H1 (cell line): Measurements from ENCODE around the gene AURKAIP1. TPM values are rescaled to one million over a fixed set of nuclear protein-coding genes. Genes with fewer than 3 reads are reported as not detected.

Experiments used
- CBX8 ChIP-seq: fragments of 300-800, 300-1000 bp; sonication (generic); IDR thresholded peaks from 2 replicates; pipeline ENCODE4 v1.7.1; 2016; ENCODE audit warnings: low read depth, low read length, borderline replicate concordance
- polyA plus RNA-seq, 7 experiments: library from polyadenylated mRNA; depleted of rRNA in 3 of 7; stranded (reverse) in 5 of 7; unstranded in 2 of 7; fragments of >200 nt in 5 of 7; fragments of 200-250 nt in 2 of 7; gene quantifications; 1 replicate in 5 of 7; 2 replicates in 1 of 7; 4 replicates in 1 of 7; pipeline versions ENCODE4 v1.2.1 to v1.2.3, GENCODE V29; 2011 to 2013; ENCODE audit warnings: missing spikeins in 2 of 7, mixed read lengths in 2 of 7
- total RNA-seq: library from RNA; stranded (reverse); fragmentation: NEBNext Ultra II Directional; extraction: Animal tissue kit (Norgen Biotek cat#: 25700); gene quantifications from 2 replicates; pipeline ENCODE4 v1.2.1, GENCODE V29; 2021

AURKAIP1 gene
- total and polyA plus RNA-seq, 2 of the 8 experiments (the other 6 are each of a cell fraction or from before 2014, with no cell fraction given), result 87.8 to 194 TPM

DNA sequence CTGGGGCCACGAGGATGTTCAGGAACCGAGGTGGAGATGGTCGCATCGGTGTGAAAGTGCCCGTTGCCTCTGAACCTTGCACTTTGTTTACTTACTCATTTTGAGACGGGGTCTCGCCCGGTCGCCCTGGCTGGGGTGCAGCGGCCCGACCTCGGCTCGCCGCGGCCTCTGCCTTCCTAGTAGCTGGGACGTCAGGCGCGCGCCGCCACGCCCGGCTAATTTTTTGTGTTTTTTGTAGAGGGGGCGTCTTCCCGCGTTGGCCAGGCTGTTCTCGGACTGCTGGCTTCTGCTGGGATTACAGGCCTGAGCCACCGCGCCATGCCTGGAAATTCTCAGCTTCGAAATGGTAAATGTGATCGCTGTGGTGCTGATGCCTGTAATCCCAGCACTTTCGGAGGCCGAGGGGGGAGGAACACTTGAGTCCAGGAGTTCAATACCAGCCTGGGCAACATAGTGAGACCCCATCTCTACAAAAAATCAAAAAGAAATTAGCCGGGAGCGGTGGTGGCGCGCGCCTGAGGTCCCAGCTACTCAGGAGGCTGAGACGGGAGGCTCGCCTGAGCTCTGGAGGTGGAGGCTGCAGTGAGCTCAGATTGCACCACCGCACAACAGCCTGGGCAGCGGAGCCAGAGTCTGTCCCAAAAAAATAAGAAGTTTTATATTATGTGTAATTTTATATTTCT, 32.8 kb upstream of the AURKAIP1 start (continued):
- no peak for TF ChIP-seq CBX8
